Mesendoderm (in vitro differentiated cells): ENCODE data around the gene MSRB3.

Experiments used
- DNase-seq: peaks from one replicate; pipeline ENCODE4 v3.0.0; 2013
- H2AK5ac ChIP-seq: 2 replicates; pipeline ENCODE4 v1.6.1; 2013; ENCODE audit warnings: low read length, inconsistent platforms
- H2BK120ac ChIP-seq: 2 replicates; pipeline ENCODE4 v1.6.1; 2013; ENCODE audit warnings: low read depth, mild to moderate bottlenecking, low read length, moderate library complexity, mixed read lengths
- H2BK15ac ChIP-seq: replicated peaks from 2 replicates; pipeline ENCODE4 v1.6.1; 2013; ENCODE audit warnings: low read depth, mild to moderate bottlenecking, moderate library complexity
- H2BK5ac ChIP-seq: 2 replicates; pipeline ENCODE4 v1.6.1; 2013; ENCODE audit warnings: low read length, inconsistent platforms
- H3K18ac ChIP-seq: 2 replicates; pipeline ENCODE4 v1.6.1; 2013; ENCODE audit warnings: mild to moderate bottlenecking, low read length, mixed read lengths
- H3K23ac ChIP-seq: one replicate; pipeline ENCODE4 v1.6.1; 2013; ENCODE audit warnings: low read length
- H3K27ac ChIP-seq: 2 replicates; pipeline ENCODE4 v1.5.1; 2013; ENCODE audit warnings: low read depth, mild to moderate bottlenecking, inconsistent platforms, low read length, moderate library complexity
- H3K27me3 ChIP-seq: 2 replicates; pipeline ENCODE4 v1.6.1; 2013; ENCODE audit warnings: low read length, control low read depth, mild to moderate bottlenecking, inconsistent platforms; ENCODE audit not compliant: insufficient read depth, poor library complexity
- H3K36me3 ChIP-seq: 2 replicates; pipeline ENCODE4 v1.6.1; 2013; ENCODE audit warnings: low read length, inconsistent platforms; ENCODE audit not compliant: control insufficient read depth, insufficient read depth
- H3K4ac ChIP-seq: one replicate; pipeline ENCODE4 v1.6.1; 2013; ENCODE audit warnings: low read depth, mild to moderate bottlenecking, low read length, moderate library complexity
- H3K4me1 ChIP-seq: 2 replicates; pipeline ENCODE4 v1.6.1; 2013; ENCODE audit warnings: low read depth, low read length, inconsistent platforms; ENCODE audit not compliant: control insufficient read depth
- H3K4me2 ChIP-seq: 2 replicates; pipeline ENCODE4 v1.6.1; 2013; ENCODE audit warnings: low read length
- H3K4me3 ChIP-seq: 2 replicates; pipeline ENCODE4 v1.5.1; 2013; ENCODE audit warnings: mild to moderate bottlenecking, low read length
- H3K56ac ChIP-seq: one replicate; pipeline ENCODE4 v1.6.1; 2013; ENCODE audit warnings: low read length
- H3K79me1 ChIP-seq: 2 replicates; pipeline ENCODE4 v1.6.1; 2013; ENCODE audit warnings: low read length, inconsistent platforms
- H3K79me2 ChIP-seq: 2 replicates; pipeline ENCODE4 v1.6.1; 2013; ENCODE audit warnings: mild to moderate bottlenecking, low read length; ENCODE audit not compliant: control insufficient read depth, insufficient read depth
- H3K9ac ChIP-seq: 2 replicates; pipeline ENCODE4 v1.6.1; 2013; ENCODE audit warnings: low read length, inconsistent platforms
- H4K5ac ChIP-seq: one replicate; pipeline ENCODE4 v1.6.1; 2013; ENCODE audit warnings: low read length
- H4K8ac ChIP-seq: one replicate; pipeline ENCODE4 v1.6.1; 2013; ENCODE audit warnings: low read depth, mild to moderate bottlenecking, control low read depth, low read length, moderate library complexity
- WGBS: extraction: QIAGEN DNeasy Blood & Tissue Kit; methylation state at CpG from one replicate; pipeline ENCODE4 v1.1.7; 2013; ENCODE audit warnings: low lambda C conversion rate, missing lambda C conversion rate; ENCODE audit not compliant: insufficient coverage; ENCODE audit errors: extremely low coverage; 5-methylcytosine and 5-hydroxymethylcytosine counted together

The MSRB3 gene

DNA sequence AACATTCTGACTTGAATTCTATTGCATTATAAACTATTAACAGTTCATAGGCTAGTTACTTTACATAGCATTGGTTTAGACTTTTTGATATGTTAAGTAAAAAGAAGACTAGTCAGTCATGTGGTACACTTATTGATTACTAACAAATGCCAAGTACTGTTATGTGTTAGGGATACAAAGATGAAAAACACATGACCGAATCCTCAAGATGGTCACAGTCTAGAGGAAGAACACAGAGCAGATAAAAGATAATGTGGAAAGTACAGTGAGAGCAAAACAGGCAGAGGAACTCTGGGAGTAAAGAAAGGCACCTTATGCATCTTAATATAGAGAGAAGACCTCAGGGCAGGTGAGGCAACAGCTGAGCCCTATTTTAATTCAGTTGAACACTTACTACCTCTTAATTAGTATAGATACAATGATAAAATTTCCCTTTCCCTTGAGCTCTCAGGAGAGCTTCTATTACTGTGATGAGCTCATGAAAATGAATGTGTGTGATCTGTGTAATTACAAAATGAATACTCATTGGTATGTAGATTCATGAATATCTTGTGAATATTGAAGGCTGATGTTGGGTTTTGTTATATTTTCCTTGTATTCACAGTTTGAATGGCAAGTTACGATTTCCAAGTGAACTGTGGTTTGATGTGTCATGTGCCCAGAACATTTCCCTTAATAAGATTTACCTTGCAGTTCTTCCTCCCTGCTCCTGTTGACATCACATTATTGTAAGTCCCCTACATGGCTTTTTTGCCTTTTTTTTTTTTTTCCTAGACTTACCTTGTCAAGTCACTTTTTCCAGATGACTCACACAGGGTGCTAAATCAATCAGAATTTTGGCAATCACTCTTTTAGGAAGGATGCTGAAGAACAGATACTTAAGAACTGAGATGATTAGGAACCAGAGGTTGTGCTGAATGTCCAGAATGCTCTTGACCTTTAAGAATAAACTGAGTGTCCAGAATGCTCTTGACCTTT is 29.5 kb upstream of the MSRB3 start:
- peak; percentile 14 for DNase-seq
- no peaks in the 10 kb centered on the region for H3K4me1 ChIP-seq
- H4K5ac ChIP-seq: no peak overlapping the region
- H3K4me3 ChIP-seq: no peak overlapping the region
- no CpG with 5 or more reads among the region's 2 CpGs for WGBS
- no peak overlapping the region for H2BK5ac ChIP-seq
- no peak overlapping the region for H4K8ac ChIP-seq
- no peak overlapping the region for H3K27ac ChIP-seq
- H3K23ac ChIP-seq: no peak overlapping the region
- no peak overlapping the region for H3K9ac ChIP-seq
- H2AK5ac ChIP-seq: no peak overlapping the region
- H3K79me1 ChIP-seq: no peaks in the 10 kb centered on the region
- no peaks in the 10 kb centered on the region for H3K79me2 ChIP-seq
- H3K27me3 ChIP-seq: no peaks in the 10 kb centered on the region
- no peak overlapping the region for H3K56ac ChIP-seq
- no peak overlapping the region for H3K4me2 ChIP-seq
- H3K4ac ChIP-seq: no peak overlapping the region
- no peak overlapping the region for H2BK15ac ChIP-seq
- no peak overlapping the region for H3K18ac ChIP-seq
- H2BK120ac ChIP-seq: no peak overlapping the region
- H3K36me3 ChIP-seq: no peaks in the 10 kb centered on the region

DNA sequence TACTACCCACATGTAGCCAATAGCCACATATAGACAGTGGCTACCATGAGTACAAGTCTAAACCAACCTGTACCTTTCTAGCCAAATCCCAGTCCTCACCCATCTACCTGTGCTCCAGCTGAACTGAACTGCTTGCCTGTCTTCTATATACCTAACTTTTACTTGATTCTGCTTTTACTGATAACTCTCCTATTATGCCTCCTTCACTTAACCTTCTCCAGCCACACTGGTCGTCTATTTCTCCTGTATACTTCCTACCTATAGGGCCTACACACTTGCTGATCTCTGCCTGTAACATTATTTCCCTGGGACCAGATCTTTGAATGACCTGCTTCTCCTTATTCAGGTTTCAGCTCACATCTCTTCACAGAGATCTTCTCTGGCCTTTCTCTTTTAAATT is 26.0 kb upstream of the MSRB3 start:
- Histone ChIP-seq H4K5ac (no peak overlapping the region), H3K36me3 (no peaks in the 10 kb centered on the region), H2BK15ac (no peak overlapping the region), H3K4me2 (no peak overlapping the region), H3K23ac (no peak overlapping the region), H2AK5ac (no peak overlapping the region), H3K79me2 (no peaks in the 10 kb centered on the region), H3K4me1 (no peaks in the 10 kb centered on the region), H3K4ac (no peak overlapping the region), H2BK5ac (no peak overlapping the region), H3K79me1 (no peaks in the 10 kb centered on the region), H3K9ac (no peak overlapping the region), H3K4me3 (no peak overlapping the region), H4K8ac (no peak overlapping the region), H3K27me3 (no peaks in the 10 kb centered on the region), H3K27ac (no peak overlapping the region), H3K18ac (no peak overlapping the region), H3K56ac (no peak overlapping the region), H2BK120ac (no peak overlapping the region)
- DNase-seq: no peak
- WGBS: no CpG with 5 or more reads among the region's 1 CpG

DNA sequence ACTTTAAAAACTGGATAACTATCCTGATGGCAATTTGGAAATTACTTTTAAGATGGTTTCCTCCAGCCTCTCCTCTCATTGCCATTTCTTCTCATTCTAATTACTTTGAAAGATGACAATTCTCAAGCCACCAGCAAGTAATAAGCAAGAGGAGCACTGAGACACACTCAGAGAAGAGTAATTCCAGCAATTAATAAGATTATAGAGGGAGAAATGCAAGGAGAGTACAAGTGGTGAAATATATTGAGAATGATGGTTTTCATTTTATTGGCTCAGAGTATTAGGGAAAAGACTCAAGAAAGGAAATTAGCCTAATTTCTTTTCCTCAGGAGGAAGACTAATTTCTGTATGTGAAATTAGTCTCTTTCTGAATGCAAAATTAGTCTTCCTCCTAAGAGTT is 20.5 kb upstream of the MSRB3 start:
- Histone ChIP-seq H3K56ac (no peak overlapping the region), H3K27me3 (no peaks in the 10 kb centered on the region), H3K4me2 (no peak overlapping the region), H3K4ac (no peak overlapping the region), H3K9ac (no peak overlapping the region), H2BK120ac (no peak overlapping the region), H3K36me3 (no peaks in the 10 kb centered on the region), H3K18ac (no peak overlapping the region), H3K79me1 (no peaks in the 10 kb centered on the region), H3K79me2 (no peaks in the 10 kb centered on the region), H3K4me1 (no peaks in the 10 kb centered on the region), H2AK5ac (no peak overlapping the region), H3K23ac (no peak overlapping the region), H3K4me3 (no peak overlapping the region), H3K27ac (no peak overlapping the region), H2BK15ac (no peak overlapping the region), H2BK5ac (no peak overlapping the region), H4K8ac (no peak overlapping the region), H4K5ac (no peak overlapping the region)
- DNase-seq: no peak

DNA sequence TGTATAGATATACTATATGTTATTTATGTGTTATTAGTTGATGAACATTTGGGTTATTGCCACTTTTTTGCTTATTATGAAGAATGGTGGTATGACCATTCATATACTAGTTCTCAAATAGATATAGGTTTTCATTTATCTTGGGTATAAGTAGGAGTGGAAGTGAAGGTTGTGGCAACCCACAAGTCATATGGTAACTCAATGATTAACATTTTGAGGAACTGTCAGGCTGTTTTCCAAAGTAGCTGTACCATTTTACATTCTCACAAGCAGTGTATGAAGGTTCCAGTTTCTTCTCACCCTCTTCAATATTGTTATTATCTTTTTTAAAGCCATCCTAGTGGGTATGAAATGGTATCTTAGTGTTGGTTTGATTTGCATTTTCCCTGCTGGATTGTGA is 19.0 kb upstream of the MSRB3 start:
- H3K4me1 ChIP-seq: no peaks in the 10 kb centered on the region
- no peak overlapping the region for H2AK5ac ChIP-seq
- H2BK5ac ChIP-seq: no peak overlapping the region
- H4K5ac ChIP-seq: no peak overlapping the region
- no peaks in the 10 kb centered on the region for H3K79me2 ChIP-seq
- no peak overlapping the region for H3K4me2 ChIP-seq
- no peaks in the 10 kb centered on the region for H3K27me3 ChIP-seq
- H3K56ac ChIP-seq: no peak overlapping the region
- DNase-seq: no peak
- H3K4ac ChIP-seq: no peak overlapping the region
- no peak overlapping the region for H3K27ac ChIP-seq
- H4K8ac ChIP-seq: no peak overlapping the region
- no peaks in the 10 kb centered on the region for H3K36me3 ChIP-seq
- H3K4me3 ChIP-seq: no peak overlapping the region
- H3K79me1 ChIP-seq: no peaks in the 10 kb centered on the region
- no peak overlapping the region for H3K23ac ChIP-seq
- no peak overlapping the region for H2BK120ac ChIP-seq
- no peak overlapping the region for H3K9ac ChIP-seq
- H2BK15ac ChIP-seq: no peak overlapping the region
- no peak overlapping the region for H3K18ac ChIP-seq

DNA sequence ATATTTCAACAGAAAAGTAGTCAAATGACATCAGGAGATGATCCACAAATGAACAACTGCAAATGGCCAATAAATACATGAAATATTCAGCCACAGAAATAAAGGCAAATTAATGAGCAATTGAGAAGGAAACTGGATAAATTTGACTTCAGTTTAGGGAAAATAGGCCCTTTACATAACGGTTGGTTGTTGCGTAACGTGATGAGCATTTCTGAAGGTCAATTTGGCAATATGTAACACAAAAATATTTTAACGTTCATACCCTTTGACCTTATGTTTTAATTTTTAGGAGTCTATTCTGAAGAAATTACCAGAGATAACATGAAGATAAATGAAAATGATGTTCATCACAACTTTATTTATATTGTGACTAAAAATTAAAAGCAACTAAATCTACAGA is 14.7 kb upstream of the MSRB3 start:
- no peak overlapping the region for H3K4ac ChIP-seq
- no peaks in the 10 kb centered on the region for H3K79me2 ChIP-seq
- H3K4me2 ChIP-seq: no peak overlapping the region
- no peak overlapping the region for H4K5ac ChIP-seq
- H2BK120ac ChIP-seq: no peak overlapping the region
- no peak overlapping the region for H3K23ac ChIP-seq
- no peak overlapping the region for H3K4me3 ChIP-seq
- H4K8ac ChIP-seq: no peak overlapping the region
- H3K36me3 ChIP-seq: no peaks in the 10 kb centered on the region
- H3K27ac ChIP-seq: no peak overlapping the region
- H2BK5ac ChIP-seq: no peak overlapping the region
- no peak overlapping the region for H3K18ac ChIP-seq
- H2AK5ac ChIP-seq: no peak overlapping the region
- no peaks in the 10 kb centered on the region for H3K27me3 ChIP-seq
- DNase-seq: no peak
- H3K9ac ChIP-seq: no peak overlapping the region
- no CpG with 5 or more reads among the region's 4 CpGs for WGBS
- H3K4me1 ChIP-seq: no peaks in the 10 kb centered on the region
- no peak overlapping the region for H2BK15ac ChIP-seq
- no peaks in the 10 kb centered on the region for H3K79me1 ChIP-seq
- H3K56ac ChIP-seq: no peak overlapping the region

DNA sequence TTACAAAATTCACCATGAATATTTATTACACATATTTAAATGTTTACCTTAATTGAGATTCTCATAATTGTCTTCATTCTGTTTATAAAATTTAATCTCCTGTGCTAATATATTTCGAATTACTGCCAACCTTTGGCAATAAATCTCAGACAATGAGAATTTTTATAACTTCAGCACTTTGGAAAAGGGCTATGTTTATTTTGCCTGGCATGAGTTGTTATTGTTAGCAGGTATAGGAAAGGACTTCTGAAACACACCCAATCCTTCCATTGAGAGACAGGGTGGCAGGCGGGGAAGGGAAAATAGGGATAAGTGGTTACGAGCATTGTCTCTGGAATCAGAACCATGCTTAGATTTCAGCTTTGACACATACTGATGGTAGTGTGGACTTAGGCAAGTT is 12.1 kb upstream of the MSRB3 start:
- H3K56ac ChIP-seq: no peak overlapping the region
- H4K8ac ChIP-seq: no peak overlapping the region
- no peaks in the 10 kb centered on the region for H3K27me3 ChIP-seq
- no peaks in the 10 kb centered on the region for H3K36me3 ChIP-seq
- H3K4me2 ChIP-seq: no peak overlapping the region
- no peak overlapping the region for H3K18ac ChIP-seq
- H3K79me2 ChIP-seq: no peaks in the 10 kb centered on the region
- no peak for DNase-seq
- no peak overlapping the region for H3K23ac ChIP-seq
- no peaks in the 10 kb centered on the region for H3K79me1 ChIP-seq
- H2BK120ac ChIP-seq: no peak overlapping the region
- H3K27ac ChIP-seq: no peak overlapping the region
- no peak overlapping the region for H3K4ac ChIP-seq
- H2AK5ac ChIP-seq: no peak overlapping the region
- no CpG with 5 or more reads among the region's 3 CpGs for WGBS
- H4K5ac ChIP-seq: no peak overlapping the region
- no peak overlapping the region for H3K4me3 ChIP-seq
- no peak overlapping the region for H2BK5ac ChIP-seq
- no peak overlapping the region for H3K9ac ChIP-seq
- H2BK15ac ChIP-seq: no peak overlapping the region
- no peaks in the 10 kb centered on the region for H3K4me1 ChIP-seq
